Endometrium (tissue), 2 donors: Measurements from ENCODE around the gene CLDN18.

Experiments
- FAIRE-seq: peaks from 2 replicates; lab custom pipeline; 2012; peaks lifted over from hg19 to GRCh38; lab: Jason Lieb, UNC
- donor health status: control.
- donor health status: control.

Gene CLDN18

DNA sequence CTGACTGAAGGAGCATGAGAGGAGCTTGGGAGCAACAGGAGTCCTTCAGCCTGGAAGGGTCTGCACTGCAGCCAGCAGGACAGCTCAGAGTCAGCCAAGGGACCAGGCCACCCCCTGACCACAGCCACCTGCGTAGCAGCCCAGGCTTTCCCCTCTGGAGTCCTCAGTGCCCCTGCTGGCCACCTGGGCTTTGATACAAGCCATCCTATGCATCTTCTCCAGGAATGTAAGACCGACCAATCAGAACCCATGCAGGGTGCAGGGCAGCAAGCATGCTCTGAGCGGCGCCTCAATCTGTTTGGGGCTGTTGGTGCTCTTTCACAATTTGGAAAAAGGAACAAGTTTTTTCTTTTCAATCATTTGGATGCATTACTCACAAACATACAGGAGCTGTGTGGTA lies 53.5 kb downstream of the CLDN18 start:
- FAIRE-seq, result no peak

DNA sequence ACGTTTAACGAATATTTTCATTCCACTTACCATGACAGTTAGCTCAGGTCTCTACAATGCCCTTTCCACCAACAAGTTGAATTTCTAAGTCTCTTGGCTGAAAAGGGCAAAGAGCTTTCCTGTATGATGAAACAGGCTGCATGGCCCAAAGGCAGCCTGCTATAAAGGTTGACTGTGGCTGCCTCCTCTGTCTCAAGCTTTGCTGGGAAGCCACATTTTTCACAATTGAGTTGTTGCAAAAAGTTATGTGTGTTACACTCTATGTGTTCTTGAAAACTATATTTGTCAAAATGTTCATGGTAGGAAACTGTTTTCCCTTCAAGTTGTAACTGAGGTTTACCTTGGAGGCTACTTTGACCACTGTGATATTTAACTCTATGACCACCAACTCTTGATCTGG lies 56.0 kb downstream of the CLDN18 start:
- FAIRE-seq, result no peak

DNA sequence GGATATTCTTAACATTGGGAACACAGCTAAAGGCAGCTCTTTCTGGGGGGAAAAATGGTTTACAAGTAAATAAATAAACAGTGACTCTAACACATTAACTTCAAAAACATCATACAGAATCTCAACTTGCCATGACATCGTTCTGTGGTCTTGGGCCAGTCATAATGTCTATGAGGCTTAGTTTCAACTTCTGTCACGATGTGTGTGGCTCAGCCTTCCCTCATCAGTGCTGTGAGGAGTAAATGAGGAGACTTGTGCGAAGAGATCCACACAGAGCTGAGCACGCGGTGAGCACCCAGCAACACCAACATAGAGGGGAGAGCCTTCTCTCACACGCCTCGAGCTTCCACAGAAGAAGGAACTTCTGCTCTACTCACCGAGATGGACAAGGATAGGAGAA lies 56.4 kb downstream of the CLDN18 start:
- no peak for FAIRE-seq

- no peak for FAIRE-seq
Observed at GRCh38 chr3:138066972-138067371, 57.0 kb downstream of the CLDN18 start.

- FAIRE-seq, result no peak
Observed at GRCh38 chr3:138068046-138068445, 58.1 kb downstream of the CLDN18 start.

DNA sequence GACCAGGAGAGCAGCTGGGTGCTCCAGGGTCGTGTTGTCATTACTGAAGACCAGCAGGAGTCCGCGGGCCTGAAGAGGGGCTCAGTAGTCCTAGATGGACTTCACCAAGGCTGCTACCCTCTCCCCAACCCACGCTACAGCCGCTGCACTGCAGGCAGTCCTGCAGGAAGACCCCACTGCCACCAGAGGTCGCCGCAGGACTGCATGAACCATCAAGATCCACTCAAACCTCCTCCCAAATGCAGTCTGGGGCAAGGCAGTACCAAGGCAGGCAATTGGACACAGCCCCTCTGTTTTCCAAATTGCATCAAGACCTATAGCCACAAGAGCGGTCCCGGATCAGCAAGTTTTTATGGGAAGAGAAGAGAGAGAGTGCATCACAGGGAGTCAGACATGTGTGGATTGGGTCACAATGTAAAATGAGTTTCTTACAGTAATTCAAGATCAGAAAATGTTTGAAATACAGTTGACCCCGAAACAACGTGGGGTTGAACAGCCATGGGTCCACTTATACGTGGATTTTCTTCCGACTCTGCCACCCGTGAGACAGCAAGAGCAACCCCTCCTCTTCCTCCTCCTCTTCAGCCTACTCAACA lies 58.7 kb downstream of the CLDN18 start:
- FAIRE-seq, result no peak

DNA sequence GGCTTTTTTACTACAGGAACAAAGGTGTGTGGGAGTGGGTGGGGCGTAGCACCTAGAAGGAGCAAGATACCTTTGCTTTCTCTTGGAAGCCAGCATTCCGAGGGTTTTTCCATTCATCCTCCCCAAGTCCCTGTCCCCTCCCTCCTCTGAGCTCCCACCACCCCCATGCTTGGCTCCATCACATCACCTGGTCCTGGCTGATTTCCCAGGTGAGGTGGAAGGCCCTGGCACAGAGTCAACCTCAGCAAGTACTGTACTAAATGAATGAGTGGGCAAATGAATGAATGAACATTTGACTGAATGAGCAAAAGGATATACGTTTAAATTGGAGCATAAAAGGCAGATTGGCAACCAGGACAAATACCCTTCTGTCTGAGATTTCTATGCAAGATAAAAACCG lies 60.0 kb downstream of the CLDN18 start:
- FAIRE-seq, result no peak

DNA sequence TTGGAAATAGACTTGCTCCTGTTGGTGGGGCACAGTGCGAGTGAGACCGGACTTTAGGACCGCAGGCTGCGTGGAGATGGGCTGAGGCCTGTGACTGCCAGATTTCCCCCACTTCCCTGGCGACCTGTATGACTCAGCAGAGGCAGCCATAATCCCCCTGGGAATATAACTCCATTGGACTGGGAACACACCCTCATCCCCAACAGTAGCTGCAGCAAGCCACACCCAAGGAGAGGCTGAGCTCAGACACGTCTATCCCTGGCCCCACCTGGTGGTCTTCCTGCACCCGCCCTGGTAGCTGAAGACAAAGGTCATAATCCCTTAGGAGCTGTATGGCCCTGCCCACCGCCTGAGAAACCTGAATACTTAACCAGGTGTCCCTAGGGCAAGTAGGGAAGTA lies 62.8 kb downstream of the CLDN18 start:
- FAIRE-seq, result no peak

GRCh38 chr3:138078096-138078495 lies 68.1 kb downstream of the CLDN18 start:
- FAIRE-seq, result no peak

DNA sequence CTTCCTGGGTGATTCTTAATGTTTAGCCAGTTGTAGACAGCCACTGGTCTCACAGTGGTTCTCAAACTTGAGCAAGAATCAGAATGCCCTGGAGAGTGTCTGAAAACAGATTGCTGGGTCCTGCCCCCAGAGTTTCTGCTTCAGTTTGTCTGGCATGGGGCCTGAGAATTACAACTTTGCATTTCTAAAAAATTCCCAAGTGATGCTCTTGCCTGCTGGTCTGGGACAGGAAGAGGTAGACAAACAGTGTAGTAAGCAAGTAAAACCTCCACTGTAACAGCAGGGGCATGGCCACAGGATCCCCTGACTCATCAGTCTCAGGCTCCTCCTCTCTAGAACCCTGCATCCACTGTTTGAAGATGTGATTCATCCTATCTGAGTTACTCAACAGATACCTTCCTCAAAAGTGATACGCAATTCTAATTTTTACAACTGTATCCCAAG lies 69.0 kb downstream of the CLDN18 start:
- FAIRE-seq, result no peak

GRCh38 chr3:138079901-138080300 lies 69.9 kb downstream of the CLDN18 start:
- no peak for FAIRE-seq

DNA sequence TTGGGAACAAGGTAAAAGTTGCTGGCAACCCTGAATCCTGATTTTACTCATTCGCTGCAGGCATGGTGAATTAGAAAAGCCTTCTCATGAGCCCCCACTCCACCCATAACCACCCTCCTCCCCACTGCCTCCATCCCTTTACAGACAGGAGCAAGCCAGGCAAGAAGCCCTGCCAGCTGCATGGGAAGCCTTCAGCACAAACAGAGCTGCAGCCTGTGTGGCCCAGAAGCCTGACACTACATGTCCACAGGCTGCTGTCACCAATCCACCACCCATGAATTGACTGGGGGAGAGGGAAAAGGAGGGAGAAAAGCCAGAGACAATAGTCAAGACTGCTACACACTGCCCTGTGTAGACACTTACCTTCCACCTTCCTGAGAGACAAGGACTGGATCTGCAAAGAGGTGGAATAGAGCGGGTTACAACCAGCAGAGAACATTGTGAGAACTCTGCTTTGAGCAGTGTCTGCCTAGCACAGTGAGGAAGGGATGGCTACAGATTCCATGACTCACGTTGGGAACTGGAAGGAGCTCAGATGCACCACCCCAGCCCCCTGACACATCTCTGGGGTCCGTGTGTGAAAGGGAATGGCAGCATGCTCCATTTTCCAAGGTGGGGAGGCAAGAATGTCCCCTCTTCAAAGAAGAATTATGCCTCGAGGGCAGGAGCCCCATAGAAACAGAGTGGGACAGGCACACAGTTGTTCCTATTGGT lies 71.6 kb downstream of the CLDN18 start:
- no peak for FAIRE-seq

DNA sequence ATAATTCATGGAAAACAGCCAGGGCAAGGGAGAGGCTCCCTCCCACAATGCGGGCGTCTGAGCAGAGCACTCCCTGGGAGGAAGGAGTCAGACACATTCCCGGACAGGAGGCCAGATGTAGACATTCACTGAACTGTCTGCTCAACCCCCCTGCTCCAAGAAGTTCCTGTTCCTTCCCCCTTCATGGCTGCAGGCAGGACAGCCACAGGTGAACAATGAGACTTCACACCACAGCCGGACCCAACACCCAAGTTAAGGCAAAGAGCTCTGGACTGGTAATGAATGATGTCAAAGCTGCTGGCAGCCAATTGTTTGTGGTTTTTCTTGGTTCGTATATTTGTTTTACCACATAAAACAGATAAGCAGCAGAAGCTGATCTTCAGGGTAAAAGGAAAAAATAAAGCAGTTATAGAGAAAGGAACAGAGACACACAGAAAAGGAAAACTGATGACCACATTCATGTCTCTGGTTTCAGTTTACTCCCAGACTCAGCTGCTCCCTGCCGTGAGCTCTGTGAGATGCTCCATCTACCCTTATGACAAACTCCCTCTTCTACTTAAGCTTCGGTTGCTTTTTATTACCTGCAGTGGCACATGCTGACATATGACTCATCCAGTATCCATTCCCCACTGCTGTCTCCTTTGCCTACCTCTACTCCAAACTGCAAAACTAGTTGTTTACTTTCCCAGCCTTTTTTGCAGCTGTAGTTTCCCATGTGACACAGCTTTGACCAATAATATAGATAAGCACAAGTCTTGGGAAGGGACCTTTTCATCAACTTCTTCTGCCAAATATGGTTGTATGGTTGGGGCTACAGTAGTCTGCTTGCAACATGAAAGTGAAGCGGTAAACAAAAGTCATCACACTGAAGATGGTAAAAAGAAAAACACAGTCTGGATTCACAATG lies 72.4 kb downstream of the CLDN18 start:
- FAIRE-seq, result peak; percentile 55

DNA sequence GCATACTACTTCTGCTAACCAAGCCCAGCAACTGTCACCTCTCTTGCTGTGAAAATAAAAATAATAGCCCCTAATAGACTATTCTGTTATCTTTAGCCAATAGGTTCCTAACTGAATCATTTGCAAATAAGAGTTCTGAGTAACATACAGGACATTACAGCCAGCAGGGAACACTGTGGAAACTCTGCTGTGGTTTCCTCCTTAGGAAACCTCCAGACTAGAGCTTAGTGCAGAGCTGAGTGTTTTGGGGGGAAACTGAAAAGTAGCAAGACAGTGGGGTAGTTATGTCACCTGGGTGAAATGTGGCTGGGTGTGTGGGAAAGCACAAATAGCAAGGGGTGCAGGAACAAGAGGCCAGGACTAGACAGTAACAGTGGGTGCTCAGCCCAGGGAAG lies 73.0 kb downstream of the CLDN18 start:
- FAIRE-seq, result no peak
